Right ventricle myocardium superior (tissue), 1 donor: ENCODE data around the gene ACTMAP. TPM values are rescaled to one million over a fixed set of nuclear protein-coding genes. Genes with fewer than 3 reads are reported as not detected.

Source experiments
- total RNA-seq: library from RNA; stranded (reverse); fragmentation: NEBNext Ultra II Directional; extraction: Animal tissue kit (Norgen Biotek cat#: 25700); gene quantifications from one replicate; pipeline ENCODE4 v1.2.1, GENCODE V29; 2021
- donor health status: DM: no; HTN: yes; CAD: no; lungs with severe emphysema.

The ACTMAP gene
- total RNA-seq, 1 donor from 2014 or later, result 5.2 TPM

Other genes starting within 250 kb of the ACTMAP start
- 15.7 TPM for gene SHKBP1, start 173.6 kb downstream of the ACTMAP start, total RNA-seq
- 296 TPM for gene LTBP4, start 149.1 kb downstream of the ACTMAP start, total RNA-seq
- 13.5 TPM for gene NUMBL, start 59.8 kb downstream of the ACTMAP start, total RNA-seq
- gene COQ8B, start 33.6 kb downstream of the ACTMAP start, total RNA-seq, result 36.1 TPM
- 14.7 TPM for gene ITPKC, start 33.4 kb downstream of the ACTMAP start, total RNA-seq
- gene SNRPA, start 726 bp upstream of the ACTMAP start, total RNA-seq, result 27.7 TPM
- not detected for gene MIA, start 25.0 kb upstream of the ACTMAP start, total RNA-seq
- 12.6 TPM for gene RAB4B, start 27.8 kb upstream of the ACTMAP start, total RNA-seq
- 65.4 TPM for gene EGLN2, start 48.7 kb upstream of the ACTMAP start, total RNA-seq
- gene CYP2A6, start 100.0 kb upstream of the ACTMAP start, total RNA-seq, result 0.27 TPM
- not detected for gene CYP2A7, start 131.8 kb upstream of the ACTMAP start, total RNA-seq
- 0.27 TPM for gene CYP2B6, start 240.8 kb upstream of the ACTMAP start, total RNA-seq